Coronary artery (tissue), 2 donors: ENCODE data around the gene BBOX1.

Experiments
- DNase-seq: peaks from one replicate; pipeline ENCODE4 v3.0.0-alpha.2; 2017; ENCODE audit warnings: low spot score
- H3K27ac ChIP-seq, 2 donors: fragments of 200-600 bp; sonication (generic); one replicate each; pipeline ENCODE4 v1.5.1; 2016 to 2019
- H3K4me3 ChIP-seq: fragments of 200-600 bp; sonication (generic); 2 replicates; pipeline ENCODE4 v1.5.1; 2016; ENCODE audit warnings: mild to moderate bottlenecking, moderate library complexity
- TF ChIP-seq, protein P1 (sequence below): fragments of 200-600 bp; sonication (generic); IDR thresholded peaks from one replicate; pipeline ENCODE4 v1.5.1; 2019; ENCODE audit warnings: antibody characterized with exemption

The BBOX1 gene

DNA sequence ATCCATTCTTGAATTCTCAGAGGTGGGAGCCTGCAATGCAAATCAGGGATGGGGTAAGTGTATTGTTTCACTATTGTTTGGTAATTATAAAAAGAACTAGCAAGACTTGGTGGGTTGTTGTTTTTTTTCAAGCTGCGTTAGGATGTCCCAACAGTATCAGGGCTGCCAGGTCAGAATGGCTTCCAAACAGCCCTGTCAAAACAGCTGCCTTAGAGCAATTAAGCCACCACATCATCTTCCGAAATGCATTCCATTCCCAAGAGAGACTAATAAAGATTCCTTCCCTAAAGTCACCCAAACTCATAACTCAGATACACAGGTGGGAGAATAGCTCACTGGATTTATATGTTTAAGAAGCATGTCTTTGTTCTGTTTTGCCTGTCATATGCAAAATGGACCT is 23.5 kb downstream of the BBOX1 start:
- Histone ChIP-seq H3K27ac (no peak overlapping the region), H3K4me3 (no peak overlapping the region)
- DNase-seq, result no peak
- TF ChIP-seq, protein P1, sequence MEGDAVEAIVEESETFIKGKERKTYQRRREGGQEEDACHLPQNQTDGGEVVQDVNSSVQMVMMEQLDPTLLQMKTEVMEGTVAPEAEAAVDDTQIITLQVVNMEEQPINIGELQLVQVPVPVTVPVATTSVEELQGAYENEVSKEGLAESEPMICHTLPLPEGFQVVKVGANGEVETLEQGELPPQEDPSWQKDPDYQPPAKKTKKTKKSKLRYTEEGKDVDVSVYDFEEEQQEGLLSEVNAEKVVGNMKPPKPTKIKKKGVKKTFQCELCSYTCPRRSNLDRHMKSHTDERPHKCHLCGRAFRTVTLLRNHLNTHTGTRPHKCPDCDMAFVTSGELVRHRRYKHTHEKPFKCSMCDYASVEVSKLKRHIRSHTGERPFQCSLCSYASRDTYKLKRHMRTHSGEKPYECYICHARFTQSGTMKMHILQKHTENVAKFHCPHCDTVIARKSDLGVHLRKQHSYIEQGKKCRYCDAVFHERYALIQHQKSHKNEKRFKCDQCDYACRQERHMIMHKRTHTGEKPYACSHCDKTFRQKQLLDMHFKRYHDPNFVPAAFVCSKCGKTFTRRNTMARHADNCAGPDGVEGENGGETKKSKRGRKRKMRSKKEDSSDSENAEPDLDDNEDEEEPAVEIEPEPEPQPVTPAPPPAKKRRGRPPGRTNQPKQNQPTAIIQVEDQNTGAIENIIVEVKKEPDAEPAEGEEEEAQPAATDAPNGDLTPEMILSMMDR, result no peak

DNA sequence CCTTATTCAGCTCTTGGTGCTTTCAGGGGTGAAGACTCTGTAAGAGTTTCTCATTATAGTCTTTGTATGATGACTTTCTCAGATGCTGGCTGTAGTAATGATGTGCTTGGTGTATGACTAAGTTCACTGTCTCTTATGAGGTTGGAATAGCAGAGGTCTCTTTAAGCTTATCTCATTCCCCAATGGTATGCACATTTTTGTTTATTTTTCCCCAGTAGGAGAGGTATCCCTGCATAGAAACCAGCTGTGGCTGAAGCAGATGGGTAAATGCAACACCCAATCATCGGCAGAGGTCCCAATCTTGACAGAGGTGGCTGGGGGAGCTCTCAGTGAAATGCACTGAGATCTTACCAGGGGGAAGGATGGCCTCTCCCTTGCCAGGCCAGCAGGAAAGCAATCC is 34.6 kb downstream of the BBOX1 start:
- peak overlapping the region in 1 of 2 donors; percentile 28 for H3K27ac ChIP-seq
- TF ChIP-seq, protein P1, result no peak
- no peak overlapping the region for H3K4me3 ChIP-seq
- DNase-seq, result no peak

DNA sequence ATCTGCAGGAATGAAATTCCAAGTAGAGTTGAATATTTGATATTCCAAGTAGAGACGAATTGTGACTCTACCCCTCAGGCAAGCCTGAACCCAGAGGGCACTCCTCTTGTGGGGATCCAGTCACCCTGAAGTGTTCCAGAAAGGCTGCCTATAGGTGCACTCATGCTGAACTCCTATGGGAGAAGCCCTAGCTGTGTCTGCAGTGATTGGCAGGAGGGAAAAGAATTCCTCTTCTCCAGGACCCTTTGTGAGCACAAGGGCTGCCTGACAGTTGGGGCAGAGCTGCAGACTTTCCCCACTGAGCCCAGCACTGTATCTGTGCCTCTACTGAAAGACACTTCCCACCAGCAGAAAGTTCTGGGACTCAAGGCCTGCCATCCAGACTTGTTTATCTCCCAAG is 35.0 kb downstream of the BBOX1 start:
- H3K4me3 ChIP-seq, result no peak overlapping the region
- no peak for DNase-seq
- peak overlapping the region in 1 of 2 donors; percentile 28 for H3K27ac ChIP-seq
- TF ChIP-seq, protein P1, result no peak

DNA sequence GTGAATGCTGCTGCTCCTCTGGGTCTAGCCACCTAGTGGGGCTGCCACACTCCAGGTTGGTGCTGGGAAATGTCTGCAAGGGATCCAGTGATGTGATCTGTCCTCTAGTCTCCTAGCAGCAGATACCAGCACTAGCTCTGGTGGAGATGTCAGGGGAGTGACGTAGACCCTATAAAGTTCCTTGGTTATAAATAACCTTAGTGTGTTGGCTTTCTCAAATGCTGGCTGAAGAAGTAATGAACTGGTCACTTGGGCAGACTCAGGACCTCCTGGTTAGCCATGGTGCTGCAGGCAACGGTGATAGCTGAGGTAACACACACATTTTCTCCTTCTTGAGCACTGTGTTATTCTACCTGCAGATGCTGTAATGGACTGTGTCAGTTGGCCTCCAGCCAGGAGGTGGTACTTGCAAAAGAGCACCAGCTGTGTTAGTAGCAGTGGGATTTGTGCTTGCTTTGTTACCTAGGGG is 35.5 kb downstream of the BBOX1 start:
- Histone ChIP-seq H3K27ac (peak overlapping the region in 1 of 2 donors; percentile 28), H3K4me3 (no peak overlapping the region)
- TF ChIP-seq, protein P1, result no peak
- DNase-seq, result no peak

DNA sequence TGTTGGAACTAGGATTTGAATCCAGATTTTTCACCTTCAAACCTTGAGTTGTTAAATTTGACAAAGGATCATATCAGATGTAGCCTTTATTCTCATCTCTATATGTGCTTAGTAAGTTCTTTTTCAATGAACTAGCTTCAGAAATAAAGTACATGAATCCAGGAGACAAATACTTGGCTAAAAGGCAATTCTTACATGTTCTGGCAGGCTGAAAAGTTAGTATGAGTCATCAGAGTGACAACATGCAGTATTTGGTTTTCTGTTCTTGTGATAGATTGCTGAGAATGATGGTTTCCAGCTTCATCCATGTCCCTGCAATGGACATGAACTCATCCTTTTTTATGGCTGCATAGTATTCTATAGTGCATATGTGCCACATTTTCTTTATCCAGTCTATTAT is 40.4 kb downstream of the BBOX1 start:
- TF ChIP-seq, protein P1, result no peak
- no peak for DNase-seq
- Histone ChIP-seq H3K27ac (no peak overlapping the region), H3K4me3 (no peak overlapping the region)

DNA sequence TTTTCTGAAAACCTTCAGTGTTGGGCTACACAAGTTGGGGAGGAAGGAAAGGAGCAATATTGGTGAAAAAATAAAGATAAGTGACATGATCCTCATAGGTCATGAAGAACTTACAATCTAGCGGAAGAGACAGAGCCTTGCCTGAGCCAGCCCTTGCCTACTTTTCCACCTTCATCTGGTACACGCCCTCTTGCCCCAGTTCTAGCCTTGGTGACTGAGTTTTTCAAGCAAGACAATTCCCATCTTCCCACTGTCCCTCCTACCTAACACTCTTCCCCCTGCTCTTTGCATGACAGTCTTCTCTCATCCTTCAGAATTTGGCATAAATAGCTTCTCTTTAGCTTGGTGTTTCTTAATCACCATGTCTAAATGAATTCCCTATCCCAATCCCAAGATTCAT is 42.6 kb downstream of the BBOX1 start:
- H3K27ac ChIP-seq, result no peak overlapping the region
- no peak overlapping the region for H3K4me3 ChIP-seq
- no peak for DNase-seq
- TF ChIP-seq, protein P1, result no peak

DNA sequence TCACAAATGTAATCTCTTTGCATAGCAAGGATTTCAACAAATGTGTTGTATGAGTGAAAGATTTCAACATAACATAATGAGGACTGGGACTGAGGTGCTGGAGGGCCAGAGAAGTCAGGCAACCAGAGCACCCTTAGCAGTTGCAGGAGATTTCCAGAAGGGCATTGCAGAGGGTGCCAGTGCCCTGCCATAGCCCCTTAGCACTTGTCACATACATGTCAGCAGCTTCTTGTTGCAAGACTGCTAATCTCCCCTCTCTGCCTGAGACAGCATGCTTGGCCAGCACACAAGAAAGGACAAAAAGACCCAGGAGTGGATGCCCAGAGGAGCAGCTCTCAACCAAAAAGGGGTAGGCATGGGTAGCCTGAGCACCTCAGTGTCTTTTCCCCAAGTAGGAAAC is 43.2 kb downstream of the BBOX1 start:
- DNase-seq, result no peak
- TF ChIP-seq, protein P1, result no peak
- no peak overlapping the region for H3K27ac ChIP-seq
- H3K4me3 ChIP-seq, result no peak overlapping the region
